ENCODE data around the gene TWIST2. TPM values are rescaled to one million over a fixed set of nuclear protein-coding genes. Genes with fewer than 3 reads are reported as not detected.

Gene TWIST2
- total RNA-seq, 1 experiment from 2014 or later, result 5.0 TPM

DNA sequence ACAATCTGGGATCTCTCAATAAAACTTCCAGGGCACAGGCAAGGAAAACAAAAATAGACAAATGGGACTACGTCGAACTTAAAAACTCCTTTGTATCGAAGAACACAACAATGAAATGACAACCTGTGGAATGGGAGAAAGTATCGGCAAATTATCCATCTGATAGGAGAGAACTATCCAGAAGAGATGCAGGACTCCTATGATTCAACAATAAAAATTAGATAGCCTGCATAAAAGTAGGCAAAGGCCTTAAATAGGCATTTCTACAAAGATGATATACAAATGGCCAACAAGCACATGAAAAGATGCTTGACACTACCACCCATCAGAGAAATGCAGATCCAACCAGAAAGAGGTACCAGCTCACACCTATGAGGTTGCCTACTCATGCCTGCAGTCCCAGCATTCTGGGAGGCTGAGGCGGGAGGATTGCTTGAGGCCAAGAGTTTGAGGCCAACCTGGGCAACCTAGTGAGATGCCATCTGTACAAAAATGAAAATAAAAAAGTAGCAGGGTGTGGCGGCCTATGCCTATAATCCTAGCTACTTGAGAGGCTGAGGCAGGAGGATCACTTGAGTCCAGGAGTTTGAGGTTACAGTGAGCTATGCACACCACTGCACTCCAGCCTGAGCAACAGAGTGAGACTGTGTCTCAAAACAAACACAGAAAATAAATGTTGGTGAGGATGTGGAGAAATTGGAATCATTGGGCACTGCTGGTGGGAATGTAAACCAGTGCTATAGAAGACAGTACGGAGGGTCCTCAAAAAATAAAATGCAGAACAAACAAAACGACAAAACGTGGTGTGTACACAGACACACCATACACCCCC lies 21.6 kb downstream of the TWIST2 start:
- no peaks in the 10 kb centered on the region for H3K9me2 ChIP-seq (ENCODE audit: insufficient read depth)
- H3K4me3 ChIP-seq, result no peak overlapping the region
- H4K20me1 ChIP-seq (ENCODE audit: insufficient read depth), result no peaks in the 10 kb centered on the region
- H3F3A ChIP-seq (ENCODE audit: insufficient read depth, low read depth), result peaks cover 8% of the 10 kb centered on the region
- ChIA-PET POLR2A (ENCODE audit: unreplicated experiment) (interaction anchor here (0.6 kb wide), 1 partner anchor 21 kb away, joined by 7 read pairs; no protein-coding TSS in a partner anchor), CTCF (no interaction called here)
- H3K4me2 ChIP-seq, result no peak overlapping the region
- no TSS peak for BruUV-seq (replicated peaks)
- H3K36me3 ChIP-seq (ENCODE audit: low read depth), result no peaks in the 10 kb centered on the region
- H3K27me3 ChIP-seq (ENCODE audit: insufficient read depth, low read depth), result peaks cover 23% of the 10 kb centered on the region; the same call in 1 of the 2 replicates
- intact Hi-C loops (cut with micrococcal nuclease; ENCODE audit: unreplicated experiment), result no loop called here
- TF ChIP-seq EZH2 (IDR thresholded peaks at IDR 0.05; ENCODE audit: low read depth), result no peak
- no peaks in the 10 kb centered on the region for H3K9me3 ChIP-seq (ENCODE audit: insufficient read depth, low read depth)
- peaks cover 12% of the 10 kb centered on the region for H3K4me1 ChIP-seq (replicated peaks; ENCODE audit: insufficient read depth)
- no peaks in the 10 kb centered on the region for H3K79me2 ChIP-seq (ENCODE audit: low read depth)
- no peak overlapping the region for H3K27ac ChIP-seq
- no peak overlapping the region for H2AFZ ChIP-seq
- DNase-seq, result peak in 1 of 2 experiments; percentile 64

DNA sequence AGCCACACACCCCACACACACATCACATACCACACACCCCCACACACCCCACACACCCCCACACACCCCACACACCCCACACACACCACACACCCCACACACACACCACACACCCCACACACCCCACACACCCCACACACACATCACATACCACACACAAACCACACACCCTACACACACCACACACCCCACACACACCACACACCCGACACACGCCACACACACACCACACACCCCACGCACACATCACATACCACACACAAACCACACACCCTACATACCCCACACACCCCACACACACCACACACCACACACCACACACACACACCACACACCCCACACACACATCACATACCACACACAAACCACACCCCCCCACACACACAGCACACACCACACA lies 22.4 kb downstream of the TWIST2 start:
- no peak overlapping the region for H3K27ac ChIP-seq
- no TSS peak for BruUV-seq (replicated peaks)

DNA sequence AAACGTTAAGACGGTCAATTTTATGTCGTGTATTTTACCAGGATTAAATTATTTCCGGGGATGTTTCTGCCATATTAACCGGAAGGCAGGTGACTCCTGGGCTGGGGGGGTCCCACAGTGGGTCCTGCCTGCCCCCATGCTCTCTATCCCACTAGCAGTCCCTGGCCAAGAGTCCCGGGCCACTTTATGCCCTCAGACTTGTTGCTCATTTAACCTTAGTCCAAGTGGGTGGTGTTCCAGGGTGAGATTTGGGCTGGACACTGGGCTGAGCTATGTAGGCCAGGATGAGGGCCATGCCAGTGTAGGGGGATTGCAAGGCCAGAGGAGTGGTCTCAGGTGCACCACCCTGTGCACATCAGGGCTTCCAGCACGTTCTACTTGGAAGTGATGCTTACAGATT lies 24.1 kb downstream of the TWIST2 start:
- CTCF ChIA-PET, result no interaction called here
- no peaks in the 10 kb centered on the region for H3K79me2 ChIP-seq (ENCODE audit: low read depth)
- TF ChIP-seq EZH2 (IDR thresholded peaks at IDR 0.05; ENCODE audit: low read depth), result no peak
- TF ChIP-seq, protein P1, sequence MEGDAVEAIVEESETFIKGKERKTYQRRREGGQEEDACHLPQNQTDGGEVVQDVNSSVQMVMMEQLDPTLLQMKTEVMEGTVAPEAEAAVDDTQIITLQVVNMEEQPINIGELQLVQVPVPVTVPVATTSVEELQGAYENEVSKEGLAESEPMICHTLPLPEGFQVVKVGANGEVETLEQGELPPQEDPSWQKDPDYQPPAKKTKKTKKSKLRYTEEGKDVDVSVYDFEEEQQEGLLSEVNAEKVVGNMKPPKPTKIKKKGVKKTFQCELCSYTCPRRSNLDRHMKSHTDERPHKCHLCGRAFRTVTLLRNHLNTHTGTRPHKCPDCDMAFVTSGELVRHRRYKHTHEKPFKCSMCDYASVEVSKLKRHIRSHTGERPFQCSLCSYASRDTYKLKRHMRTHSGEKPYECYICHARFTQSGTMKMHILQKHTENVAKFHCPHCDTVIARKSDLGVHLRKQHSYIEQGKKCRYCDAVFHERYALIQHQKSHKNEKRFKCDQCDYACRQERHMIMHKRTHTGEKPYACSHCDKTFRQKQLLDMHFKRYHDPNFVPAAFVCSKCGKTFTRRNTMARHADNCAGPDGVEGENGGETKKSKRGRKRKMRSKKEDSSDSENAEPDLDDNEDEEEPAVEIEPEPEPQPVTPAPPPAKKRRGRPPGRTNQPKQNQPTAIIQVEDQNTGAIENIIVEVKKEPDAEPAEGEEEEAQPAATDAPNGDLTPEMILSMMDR (conservative IDR thresholded peaks at IDR 0.05), result no peak
- POLR2A ChIA-PET (ENCODE audit: unreplicated experiment), result no interaction called here
- no peak overlapping the region for H3K4me2 ChIP-seq
- H3K4me3 ChIP-seq, result no peak overlapping the region
- no peaks in the 10 kb centered on the region for H3K9me2 ChIP-seq (ENCODE audit: insufficient read depth)
- BruUV-seq (replicated peaks), result no TSS peak
- no peak for DNase-seq
- H3K9me3 ChIP-seq (ENCODE audit: insufficient read depth, low read depth), result no peaks in the 10 kb centered on the region
- no peaks in the 10 kb centered on the region for H3K36me3 ChIP-seq (ENCODE audit: low read depth)
- no peak overlapping the region for H3K27ac ChIP-seq
- peaks cover 8% of the 10 kb centered on the region for H3F3A ChIP-seq (ENCODE audit: insufficient read depth, low read depth)
- H3K4me1 ChIP-seq (replicated peaks; ENCODE audit: insufficient read depth), result no peaks in the 10 kb centered on the region
- no peaks in the 10 kb centered on the region for H4K20me1 ChIP-seq (ENCODE audit: insufficient read depth)
- intact Hi-C loops (cut with micrococcal nuclease; ENCODE audit: unreplicated experiment), result no loop called here
- H3K27me3 ChIP-seq (ENCODE audit: insufficient read depth, low read depth), result peaks cover 48% of the 10 kb centered on the region
- no peak overlapping the region for H2AFZ ChIP-seq

More for the DNA sequence above, 22.4 kb downstream of the TWIST2 start:
- TF ChIP-seq, protein P1 (conservative IDR thresholded peaks at IDR 0.05), result no peak
- TF ChIP-seq EZH2 (IDR thresholded peaks at IDR 0.05; ENCODE audit: low read depth), result no peak
- CTCF ChIA-PET, result no interaction called here
- Histone ChIP-seq H2AFZ (no peak overlapping the region), H3K27me3 (ENCODE audit: insufficient read depth, low read depth) (peaks cover 30% of the 10 kb centered on the region; the same call in 1 of the 2 replicates), H3K9me3 (ENCODE audit: insufficient read depth, low read depth) (no peaks in the 10 kb centered on the region), H3K4me1 (replicated peaks; ENCODE audit: insufficient read depth) (peaks cover 4% of the 10 kb centered on the region), H3K36me3 (ENCODE audit: low read depth) (no peaks in the 10 kb centered on the region), H3K79me2 (ENCODE audit: low read depth) (no peaks in the 10 kb centered on the region), H4K20me1 (ENCODE audit: insufficient read depth) (no peaks in the 10 kb centered on the region), H3K9me2 (ENCODE audit: insufficient read depth) (no peaks in the 10 kb centered on the region), H3K4me2 (no peak overlapping the region), H3F3A (ENCODE audit: insufficient read depth, low read depth) (peaks cover 8% of the 10 kb centered on the region), H3K4me3 (no peak overlapping the region)
- DNase-seq, result no peak
- intact Hi-C loops (cut with micrococcal nuclease; ENCODE audit: unreplicated experiment), result no loop called here
- POLR2A ChIA-PET (ENCODE audit: unreplicated experiment), result no interaction called here
